Astrocyte of the spinal cord (primary cell): ENCODE data around the gene DIAPH2.

Experiments
- DNase-seq: peaks from one replicate; pipeline ENCODE4 v3.0.0; 2011; ENCODE audit warnings: low read depth, low spot score
- H3K4me3 ChIP-seq: 2 replicates; pipeline ENCODE4 v1.5.1; 2011; ENCODE audit warnings: low read depth, mild to moderate bottlenecking, low read length, moderate library complexity
- CTCF ChIP-seq: IDR thresholded peaks from 2 replicates; pipeline ENCODE4 v1.5.1; 2012; ENCODE audit warnings: low read depth, mild to moderate bottlenecking, low read length, inconsistent platforms
- in situ Hi-C: cut with HindIII; loops from 2 replicates; pipeline ENCODE4 v1.10.0; 2017; ENCODE audit warnings: low sequenced_read_pairs

The DIAPH2 gene

DNA sequence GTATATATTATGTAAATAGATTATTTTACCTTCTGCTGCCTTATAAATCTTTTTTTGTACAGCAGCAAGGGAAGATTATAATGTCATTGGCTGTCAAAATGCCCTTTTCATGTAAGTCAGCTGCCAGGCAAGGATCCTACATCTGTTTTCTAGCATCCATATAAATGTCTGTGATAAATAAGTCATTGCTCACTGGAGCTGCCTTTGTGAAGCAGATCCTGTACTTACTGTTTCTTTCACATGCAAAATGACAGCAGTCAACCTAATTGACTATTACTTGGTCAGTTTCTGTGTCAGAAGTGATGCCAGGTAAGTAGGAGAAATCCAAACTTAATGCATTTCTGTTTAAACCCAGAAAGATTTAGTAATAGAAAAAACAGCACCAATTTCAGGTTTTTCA, 819.8 kb downstream of the DIAPH2 start:
- TF ChIP-seq CTCF, result no peak
- in situ Hi-C loops, result no loop called here

GRCh38 chrX:97517763-97518162, 833.1 kb downstream of the DIAPH2 start:
- H3K4me3 ChIP-seq, result no peak overlapping the region
- DNase-seq, result no peak
- TF ChIP-seq CTCF, result no peak
- in situ Hi-C loops, result no loop called here

More for the DNA sequence above, 819.8 kb downstream of the DIAPH2 start:
- DNase-seq, result no peak
- no peak overlapping the region for H3K4me3 ChIP-seq

DNA sequence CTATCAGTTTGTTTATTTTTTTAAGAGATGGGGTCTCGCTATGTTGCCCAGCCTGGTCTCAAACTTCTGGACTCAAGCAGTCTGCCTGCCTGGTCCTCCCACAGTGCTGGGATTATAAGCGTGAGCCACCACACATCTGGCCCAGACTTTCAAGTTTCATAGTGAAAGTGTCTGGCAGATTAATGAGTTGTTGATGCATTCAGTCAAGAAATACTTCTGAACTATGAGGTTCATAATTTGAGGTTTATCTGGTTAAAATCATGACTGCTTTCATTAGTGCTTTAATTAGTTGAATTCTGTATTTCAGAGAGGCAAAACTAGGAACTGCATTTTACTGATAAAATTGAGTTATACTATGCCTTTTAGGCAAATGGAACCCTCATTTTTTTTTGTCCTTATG, 837.7 kb downstream of the DIAPH2 start:
- DNase-seq, result no peak
- in situ Hi-C loops, result no loop called here
- TF ChIP-seq CTCF, result no peak
- H3K4me3 ChIP-seq, result no peak overlapping the region

GRCh38 chrX:97524340-97524739, 839.7 kb downstream of the DIAPH2 start:
- no peak overlapping the region for H3K4me3 ChIP-seq
- DNase-seq, result no peak
- in situ Hi-C loops, result no loop called here
- no peak for TF ChIP-seq CTCF

DNA sequence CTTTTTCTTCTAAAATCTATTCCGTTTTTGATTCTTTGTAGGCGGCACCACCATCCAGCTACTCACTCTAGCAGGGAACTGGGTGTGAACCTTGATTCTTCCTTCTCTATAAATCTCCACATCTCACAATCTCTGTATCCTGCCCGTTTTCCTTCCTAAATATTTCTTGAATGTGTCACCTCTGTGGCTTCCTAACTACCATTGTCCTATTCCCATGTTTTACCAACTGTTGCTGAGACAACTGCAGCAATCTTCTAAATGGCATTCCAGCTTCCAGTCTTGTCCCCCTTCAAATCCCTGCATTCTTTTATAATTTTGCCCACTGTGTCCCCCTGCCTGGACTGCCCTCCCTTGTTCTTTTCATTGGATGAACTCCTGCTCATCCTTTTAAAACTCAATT, 840.4 kb downstream of the DIAPH2 start:
- in situ Hi-C loops, result no loop called here
- DNase-seq, result peak; percentile 17
- H3K4me3 ChIP-seq, result no peak overlapping the region
- TF ChIP-seq CTCF, result no peak

- H3K4me3 ChIP-seq, result no peak overlapping the region
- in situ Hi-C loops, result no loop called here
- DNase-seq, result no peak
- TF ChIP-seq CTCF, result no peak
These were observed 841.3 kb downstream of the DIAPH2 start for GRCh38 chrX:97525981-97526380.

- in situ Hi-C loops, result no loop called here
- no peak for DNase-seq
- H3K4me3 ChIP-seq, result no peak overlapping the region
- TF ChIP-seq CTCF, result no peak
These were observed 843.1 kb downstream of the DIAPH2 start for GRCh38 chrX:97527725-97528124.
